ENCODE data around the gene EYS.

DNA sequence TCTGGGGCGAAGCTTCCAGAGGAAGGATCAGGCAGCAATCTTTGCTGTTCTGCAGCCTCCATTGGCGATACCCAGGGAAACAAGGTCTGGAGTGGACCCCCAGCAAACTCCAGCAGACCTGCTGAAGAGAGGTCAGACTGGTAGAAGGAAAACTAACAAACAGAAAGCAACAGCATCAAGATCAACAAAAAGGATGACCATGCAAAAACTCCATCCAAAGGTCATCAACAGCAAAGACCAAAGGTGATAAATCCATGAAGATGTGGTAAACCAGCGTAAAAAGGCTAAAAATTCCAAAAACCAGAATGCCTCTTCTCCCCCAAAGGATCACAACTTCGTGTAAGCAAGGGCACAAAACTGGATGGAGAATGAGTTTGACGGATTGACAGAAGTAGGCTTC is 1818.6 kb downstream of the EYS start:
- TF ChIP-seq POLR2AphosphoS5 (IDR thresholded peaks at IDR 0.05; ENCODE audit: borderline replicate concordance, low read depth, low read length) (no peak), EZH2 (IDR thresholded peaks at IDR 0.05) (no peak)

Measured in SK-N-MC (cell line).